Measurements from ENCODE around the gene MSN. TPM values are rescaled to one million over a fixed set of nuclear protein-coding genes. Genes with fewer than 3 reads are reported as not detected.

The MSN gene
- total and polyA plus RNA-seq, 2 of the 13 experiments (the other 11 are each of a cell fraction or from before 2014, with no cell fraction given), result 0.15 TPM; not detected in 1

- no peak overlapping the region for H3K4me2 ChIP-seq (ENCODE audit: low read depth, low read length)
- TF ChIP-seq, protein P1, sequence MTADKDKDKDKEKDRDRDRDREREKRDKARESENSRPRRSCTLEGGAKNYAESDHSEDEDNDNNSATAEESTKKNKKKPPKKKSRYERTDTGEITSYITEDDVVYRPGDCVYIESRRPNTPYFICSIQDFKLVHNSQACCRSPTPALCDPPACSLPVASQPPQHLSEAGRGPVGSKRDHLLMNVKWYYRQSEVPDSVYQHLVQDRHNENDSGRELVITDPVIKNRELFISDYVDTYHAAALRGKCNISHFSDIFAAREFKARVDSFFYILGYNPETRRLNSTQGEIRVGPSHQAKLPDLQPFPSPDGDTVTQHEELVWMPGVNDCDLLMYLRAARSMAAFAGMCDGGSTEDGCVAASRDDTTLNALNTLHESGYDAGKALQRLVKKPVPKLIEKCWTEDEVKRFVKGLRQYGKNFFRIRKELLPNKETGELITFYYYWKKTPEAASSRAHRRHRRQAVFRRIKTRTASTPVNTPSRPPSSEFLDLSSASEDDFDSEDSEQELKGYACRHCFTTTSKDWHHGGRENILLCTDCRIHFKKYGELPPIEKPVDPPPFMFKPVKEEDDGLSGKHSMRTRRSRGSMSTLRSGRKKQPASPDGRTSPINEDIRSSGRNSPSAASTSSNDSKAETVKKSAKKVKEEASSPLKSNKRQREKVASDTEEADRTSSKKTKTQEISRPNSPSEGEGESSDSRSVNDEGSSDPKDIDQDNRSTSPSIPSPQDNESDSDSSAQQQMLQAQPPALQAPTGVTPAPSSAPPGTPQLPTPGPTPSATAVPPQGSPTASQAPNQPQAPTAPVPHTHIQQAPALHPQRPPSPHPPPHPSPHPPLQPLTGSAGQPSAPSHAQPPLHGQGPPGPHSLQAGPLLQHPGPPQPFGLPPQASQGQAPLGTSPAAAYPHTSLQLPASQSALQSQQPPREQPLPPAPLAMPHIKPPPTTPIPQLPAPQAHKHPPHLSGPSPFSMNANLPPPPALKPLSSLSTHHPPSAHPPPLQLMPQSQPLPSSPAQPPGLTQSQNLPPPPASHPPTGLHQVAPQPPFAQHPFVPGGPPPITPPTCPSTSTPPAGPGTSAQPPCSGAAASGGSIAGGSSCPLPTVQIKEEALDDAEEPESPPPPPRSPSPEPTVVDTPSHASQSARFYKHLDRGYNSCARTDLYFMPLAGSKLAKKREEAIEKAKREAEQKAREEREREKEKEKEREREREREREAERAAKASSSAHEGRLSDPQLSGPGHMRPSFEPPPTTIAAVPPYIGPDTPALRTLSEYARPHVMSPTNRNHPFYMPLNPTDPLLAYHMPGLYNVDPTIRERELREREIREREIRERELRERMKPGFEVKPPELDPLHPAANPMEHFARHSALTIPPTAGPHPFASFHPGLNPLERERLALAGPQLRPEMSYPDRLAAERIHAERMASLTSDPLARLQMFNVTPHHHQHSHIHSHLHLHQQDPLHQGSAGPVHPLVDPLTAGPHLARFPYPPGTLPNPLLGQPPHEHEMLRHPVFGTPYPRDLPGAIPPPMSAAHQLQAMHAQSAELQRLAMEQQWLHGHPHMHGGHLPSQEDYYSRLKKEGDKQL (CRISPR knock-in tag; IDR thresholded peaks at IDR 0.05; ENCODE audit: low read depth), result no peak
- no peak for TF ChIP-seq NFAT5 (CRISPR knock-in tag; IDR thresholded peaks at IDR 0.05)
- TF ChIP-seq ZBTB49 (CRISPR knock-in tag; IDR thresholded peaks at IDR 0.05; ENCODE audit: borderline replicate concordance), result no peak
- no peak for TF ChIP-seq ZNF570 (CRISPR knock-in tag; IDR thresholded peaks at IDR 0.05; ENCODE audit: borderline replicate concordance)
- TF ChIP-seq SRY (CRISPR knock-in tag; IDR thresholded peaks at IDR 0.05), result no peak
- no peak for TF ChIP-seq ZNF672 (CRISPR knock-in tag; IDR thresholded peaks at IDR 0.05)
- no peak for TF ChIP-seq ATRX (CRISPR knock-in tag; IDR thresholded peaks at IDR 0.05; ENCODE audit: borderline replicate concordance)
- TF ChIP-seq, protein P2, sequence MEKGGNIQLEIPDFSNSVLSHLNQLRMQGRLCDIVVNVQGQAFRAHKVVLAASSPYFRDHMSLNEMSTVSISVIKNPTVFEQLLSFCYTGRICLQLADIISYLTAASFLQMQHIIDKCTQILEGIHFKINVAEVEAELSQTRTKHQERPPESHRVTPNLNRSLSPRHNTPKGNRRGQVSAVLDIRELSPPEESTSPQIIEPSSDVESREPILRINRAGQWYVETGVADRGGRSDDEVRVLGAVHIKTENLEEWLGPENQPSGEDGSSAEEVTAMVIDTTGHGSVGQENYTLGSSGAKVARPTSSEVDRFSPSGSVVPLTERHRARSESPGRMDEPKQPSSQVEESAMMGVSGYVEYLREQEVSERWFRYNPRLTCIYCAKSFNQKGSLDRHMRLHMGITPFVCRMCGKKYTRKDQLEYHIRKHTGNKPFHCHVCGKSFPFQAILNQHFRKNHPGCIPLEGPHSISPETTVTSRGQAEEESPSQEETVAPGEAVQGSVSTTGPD (CRISPR knock-in tag; IDR thresholded peaks at IDR 0.05), result no peak
- no peak for TF ChIP-seq SCMH1 (CRISPR knock-in tag; IDR thresholded peaks at IDR 0.05; ENCODE audit: borderline replicate concordance)
- ChIA-PET CTCF (ENCODE audit: low intra/inter-chr PET ratio, low total read pairs) (no interaction called here), POLR2A (no interaction called here)
- H3K27me3 ChIP-seq (ENCODE audit: control insufficient read depth in 1 of 2, insufficient read depth in 2 of 2, low read length in 2 of 2), result no peaks in the 10 kb centered on the region
- no peak for DNase-seq (ENCODE audit: low spot score)
- no peaks in the 10 kb centered on the region for H3K9me3 ChIP-seq (ENCODE audit: low read length)
- no peaks in the 10 kb centered on the region for H3K4me1 ChIP-seq (ENCODE audit: insufficient read depth, low read length)
- H3K9ac ChIP-seq (ENCODE audit: insufficient read depth, low read depth, low read length), result no peak overlapping the region
- no peak for FAIRE-seq
- WGBS (ENCODE audit: low lambda C conversion rate), result 13% methylated on average over 2 of the region's 2 CpGs
- no TSS peak for BruUV-seq (replicated peaks)
- no peaks in the 10 kb centered on the region for H3K79me2 ChIP-seq (ENCODE audit: insufficient read depth, low read length)
- no peak overlapping the region for H3K27ac ChIP-seq (ENCODE audit: extremely low read length, insufficient read depth, low read length)
- intact Hi-C loops (cut with micrococcal nuclease; ENCODE audit: unreplicated experiment), result no loop called here
- no peaks in the 10 kb centered on the region for H4K20me1 ChIP-seq (ENCODE audit: insufficient read depth, low read length)
- H2AFZ ChIP-seq (ENCODE audit: low read length), result no peak overlapping the region
- H3K4me3 ChIP-seq (replicated peaks in 1 of 3; ENCODE audit: insufficient read depth in 1 of 3, low read depth in 2 of 3, low read length in 3 of 3), result no peak overlapping the region
- no peaks in the 10 kb centered on the region for H3K36me3 ChIP-seq (replicated peaks in 1 of 2; ENCODE audit: control insufficient read depth in 1 of 2, insufficient read depth in 2 of 2, low read length in 2 of 2)
- ATAC-seq, result no peak
- in situ Hi-C loops (cut with HindIII; ENCODE audit: extremely low pct_ligation_motif_present, low pct_unique_long_range_greater_than_20kb), result no loop called here
Measured at GRCh38 chrX:65689377-65689776, 21.9 kb downstream of the MSN start.

Data from HepG2 (cell line).